Measurements from ENCODE around the gene CFAP300. TPM values are rescaled to one million over a fixed set of nuclear protein-coding genes. Genes with fewer than 3 reads are reported as not detected.
A peak's percentile ranks its signal among the peaks of the same experiment; 100 is the strongest.

Gene CFAP300
- total RNA-seq, 6 experiments from 2014 or later = not detected

DNA sequence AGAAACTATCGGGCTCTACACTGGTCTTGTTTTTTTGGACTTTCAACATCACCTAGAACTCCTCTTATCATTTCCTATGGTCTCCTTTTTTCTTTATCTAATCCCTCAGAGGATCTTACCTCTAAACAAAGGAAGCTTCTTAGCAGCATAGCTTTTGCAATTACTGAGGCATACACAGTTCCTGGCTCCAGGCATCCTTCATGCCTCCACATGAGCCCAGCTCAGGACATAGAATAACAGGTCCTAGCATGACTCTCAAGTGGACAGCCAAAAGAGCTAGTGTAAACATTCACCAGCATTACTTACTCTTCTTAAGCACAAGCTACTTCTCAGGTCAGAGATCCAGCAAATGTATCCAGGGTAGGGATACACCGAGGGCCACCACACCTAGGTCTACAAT is 17.1 kb downstream of the CFAP300 start:
- intact Hi-C loops (cut with DNase I) = no loop called here
- Histone ChIP-seq H3K9me3 (no peaks in the 10 kb centered on the region), H3K36me3 (no peaks in the 10 kb centered on the region), H3K27me3 (no peaks in the 10 kb centered on the region), H3K27ac (no peak overlapping the region), H3K4me1 (no peaks in the 10 kb centered on the region), H3K4me3 (no peak overlapping the region)
- DNase-seq = no peak
- TF ChIP-seq CTCF (IDR thresholded peaks at IDR 0.05) (no peak), POLR2A (IDR thresholded peaks at IDR 0.05) (no peak)
- WGBS (ENCODE audit: insufficient coverage, low coverage, low lambda C conversion rate, missing lambda C conversion rate) = 85% methylated on average over 2 of the region's 2 CpGs
- no peak for ATAC-seq

DNA sequence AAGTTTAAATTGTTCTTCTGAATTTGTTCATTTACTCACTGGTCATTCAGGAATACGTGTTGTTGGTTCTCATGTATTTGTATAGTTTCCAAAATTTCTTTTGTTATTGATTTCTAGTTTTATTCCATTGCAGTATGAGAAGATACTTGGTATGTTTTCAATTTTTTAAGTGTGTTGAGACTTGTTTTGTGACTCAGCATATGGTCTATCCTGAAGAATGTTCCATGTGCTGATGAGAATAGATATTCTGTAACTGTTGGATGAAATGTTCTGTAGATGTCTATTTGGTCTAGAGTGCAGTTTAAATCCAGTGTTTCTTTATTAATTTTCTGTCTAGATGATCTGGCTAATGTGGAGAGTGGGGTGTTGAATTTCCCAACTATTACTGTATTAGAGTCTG is 23.5 kb downstream of the CFAP300 start:
- no peaks in the 10 kb centered on the region for H3K27me3 ChIP-seq
- DNase-seq = no peak
- WGBS (ENCODE audit: insufficient coverage, low coverage, low lambda C conversion rate, missing lambda C conversion rate) = 60% methylated on average over 1 of the region's 1 CpG
- no peak for TF ChIP-seq POLR2A (IDR thresholded peaks at IDR 0.05)
- TF ChIP-seq CTCF (IDR thresholded peaks at IDR 0.05) = no peak
- no peaks in the 10 kb centered on the region for H3K4me1 ChIP-seq
- H3K9me3 ChIP-seq = peaks cover 0 to 14% (median 0%) of the 10 kb centered on the region in 4 donors
- intact Hi-C loops (cut with DNase I) = no loop called here
- H3K27ac ChIP-seq = no peak overlapping the region
- no peak for ATAC-seq
- H3K36me3 ChIP-seq = no peaks in the 10 kb centered on the region
- H3K4me3 ChIP-seq = no peak overlapping the region

GRCh38 chr11:102071497-102072472 is 24.5 kb downstream of the CFAP300 start:
- intact Hi-C loops (cut with DNase I) = no loop called here
- TF ChIP-seq CTCF (IDR thresholded peaks at IDR 0.05) (no peak), POLR2A (IDR thresholded peaks at IDR 0.05) (no peak)
- H3K27me3 ChIP-seq = no peaks in the 10 kb centered on the region

GRCh38 chr11:102073253-102073652 is 26.0 kb downstream of the CFAP300 start:
- no CpG with 5 or more reads among the region's 2 CpGs for WGBS (ENCODE audit: insufficient coverage, low coverage, low lambda C conversion rate, missing lambda C conversion rate)
- intact Hi-C loops (cut with DNase I) = no loop called here
- Histone ChIP-seq H3K27me3 (no peaks in the 10 kb centered on the region), H3K9me3 (peaks cover 0 to 14% (median 0%) of the 10 kb centered on the region in 4 donors), H3K36me3 (no peaks in the 10 kb centered on the region), H3K27ac (no peak overlapping the region), H3K4me1 (no peaks in the 10 kb centered on the region), H3K4me3 (no peak overlapping the region)
- TF ChIP-seq POLR2A (IDR thresholded peaks at IDR 0.05) (no peak), CTCF (IDR thresholded peaks at IDR 0.05) (no peak)
- no peak for DNase-seq
- ATAC-seq = peak in 1 of 4 donors; percentile 42

More at GRCh38 chr11:102071497-102072472, 24.5 kb downstream of the CFAP300 start:
- H3K27ac ChIP-seq = no peak overlapping the region
- no peak overlapping the region for H3K4me3 ChIP-seq
- no peaks in the 10 kb centered on the region for H3K36me3 ChIP-seq
- no peaks in the 10 kb centered on the region for H3K4me1 ChIP-seq
- no peak for ATAC-seq
- peaks cover 0 to 14% (median 0%) of the 10 kb centered on the region in 4 donors for H3K9me3 ChIP-seq
- 41% methylated on average over 1 of the region's 1 CpG for WGBS (ENCODE audit: insufficient coverage, low coverage, low lambda C conversion rate, missing lambda C conversion rate)
- no peak for DNase-seq

Data from right lobe of liver (tissue), 6 donors.